Right ventricle myocardium inferior (tissue), 1 donor: Measurements from ENCODE around the gene GNAS. TPM values are rescaled to one million over a fixed set of nuclear protein-coding genes. Genes with fewer than 3 reads are reported as not detected.

Experiments used
- ATAC-seq: fragments of 200-7000 bp; cut with Tn5 transposase; one replicate; pipeline ENCODE4 v1.9.1; 2020; ENCODE audit warnings: mild to moderate bottlenecking, moderate library complexity
- DNase-seq: peaks from one replicate; pipeline ENCODE4 v3.0.0; 2021; ENCODE audit errors: missing footprints
- intact Hi-C: fragments of 100-400 bp; cut with DNase I; formaldehyde crosslinking; loops from one replicate; pipeline ENCODE4 v1.11.0; 2022
- total RNA-seq: library from RNA; stranded (reverse); fragmentation: NEBNext Ultra II Directional; extraction: Animal tissue kit (Norgen Biotek cat#: 25700); gene quantifications from one replicate; pipeline ENCODE4 v1.2.1, GENCODE V29; 2021
- donor health status: DM: no; HTN: yes; CAD: no; lungs with severe emphysema.

Gene GNAS
- total RNA-seq, 1 donor from 2014 or later, result 1,475 TPM

DNA sequence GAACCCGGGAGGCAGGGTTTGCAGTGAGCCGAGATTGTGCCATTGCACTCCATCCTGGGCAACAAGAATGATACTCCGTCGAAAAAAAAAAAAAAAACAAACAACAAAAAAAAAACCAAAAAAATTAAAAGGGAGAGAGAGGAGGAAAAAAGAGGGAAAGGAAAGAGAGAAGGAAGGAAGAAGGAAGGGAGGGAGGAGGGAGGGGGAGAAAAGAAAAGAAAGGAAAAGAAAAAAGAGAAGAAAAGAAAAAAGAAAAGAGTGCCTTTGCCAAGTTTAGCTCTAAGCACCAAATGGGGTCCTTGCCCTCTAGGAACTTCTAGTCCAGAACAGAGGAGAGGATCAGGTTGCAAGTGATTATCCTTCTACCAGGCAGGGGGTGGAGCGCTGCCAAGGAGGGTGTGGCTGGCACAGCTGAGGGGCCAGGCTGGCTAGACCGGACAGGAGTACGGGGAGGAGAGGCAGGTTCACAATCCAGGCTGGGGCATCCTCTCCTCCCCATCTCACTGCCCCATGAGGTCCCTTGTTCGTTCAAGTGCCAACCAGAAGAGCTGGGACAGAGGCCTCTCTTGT lies 19.1 kb downstream of the GNAS start:
- DNase-seq (no peak), ATAC-seq (no peak)
- intact Hi-C loops, result loop anchor here (2.0 to 10.0 kb wide), 3 partner anchors 203 to 625 kb away; no protein-coding TSS in a partner anchor

DNA sequence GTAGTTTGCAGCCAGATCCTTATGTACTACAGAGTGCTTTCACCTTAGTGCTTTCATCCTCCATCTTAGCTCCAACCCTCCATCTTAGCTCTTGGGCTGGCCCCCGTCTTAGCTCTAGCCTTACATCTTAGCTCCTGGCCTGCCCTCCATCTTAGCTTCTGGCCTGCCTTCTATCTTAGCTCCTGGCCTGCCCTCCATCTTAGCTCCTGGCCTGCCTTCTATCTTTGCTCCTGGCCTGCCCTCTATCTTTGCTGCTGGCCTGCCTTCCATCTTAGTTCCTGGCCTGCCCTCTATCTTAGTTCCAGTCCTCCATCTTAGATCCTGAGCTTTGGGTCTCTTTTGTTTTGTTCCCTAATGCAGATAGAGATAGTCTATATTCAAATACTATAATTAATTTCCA lies 22.0 kb downstream of the GNAS start:
- no peak for ATAC-seq
- intact Hi-C loops, result loop anchor here (5.0 to 10.0 kb wide), 2 partner anchors 200 to 583 kb away; no protein-coding TSS in a partner anchor
- no peak for DNase-seq

DNA sequence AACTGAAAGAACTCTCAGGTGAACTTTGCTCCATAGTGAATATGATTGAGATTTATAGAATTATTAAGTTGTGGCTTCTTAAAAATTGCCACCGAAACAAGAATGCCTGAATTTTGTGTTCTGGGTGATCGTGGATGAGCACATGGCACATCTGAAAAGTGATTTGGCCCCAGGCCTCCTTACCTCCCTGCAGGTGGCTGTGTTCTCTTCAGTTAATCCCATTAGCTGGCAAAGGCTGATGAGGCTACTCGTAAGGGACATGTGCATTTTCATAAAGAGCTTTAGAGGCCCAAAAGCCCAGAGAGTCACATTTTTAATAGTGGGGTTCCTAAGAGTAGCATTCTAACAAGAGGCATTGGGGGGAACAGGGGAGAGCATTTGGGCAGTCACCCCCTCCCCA lies 22.6 kb downstream of the GNAS start:
- intact Hi-C loops, result loop anchor here (10.0 kb wide), 1 partner anchor 200 kb away; no protein-coding TSS in a partner anchor
- ATAC-seq, result no peak
- DNase-seq, result no peak

DNA sequence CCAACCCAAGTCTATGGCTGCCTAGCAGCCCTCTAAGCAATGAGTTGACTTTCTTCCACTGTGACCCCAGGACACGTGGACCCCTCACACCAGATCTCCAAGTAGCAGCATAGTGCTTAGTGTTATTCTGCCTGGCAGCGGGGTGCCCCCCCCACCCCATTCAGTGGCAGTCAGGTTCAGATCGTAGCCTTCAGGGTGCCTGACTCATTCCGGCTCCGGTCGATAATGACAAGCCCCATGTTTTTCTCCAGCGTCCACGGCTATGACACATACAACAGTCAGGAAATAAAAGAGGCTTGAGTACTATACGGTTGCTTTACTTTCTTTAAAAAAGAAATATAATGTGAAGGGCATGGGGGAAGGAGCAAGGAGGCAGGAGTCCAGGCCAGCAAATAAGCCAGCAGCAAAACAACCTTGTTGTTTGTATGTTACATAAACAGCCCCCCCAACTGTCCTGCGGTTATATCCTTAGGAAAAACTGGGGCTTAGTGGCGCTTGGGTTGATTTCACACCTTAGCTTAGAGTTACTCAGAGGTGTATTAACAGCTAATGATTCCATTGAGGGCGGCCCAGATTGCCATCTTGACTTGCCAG lies 23.1 kb downstream of the GNAS start:
- intact Hi-C loops, result loop anchor here (10.0 kb wide), 1 partner anchor 199 kb away; no protein-coding TSS in a partner anchor
- DNase-seq (no peak), ATAC-seq (no peak)

DNA sequence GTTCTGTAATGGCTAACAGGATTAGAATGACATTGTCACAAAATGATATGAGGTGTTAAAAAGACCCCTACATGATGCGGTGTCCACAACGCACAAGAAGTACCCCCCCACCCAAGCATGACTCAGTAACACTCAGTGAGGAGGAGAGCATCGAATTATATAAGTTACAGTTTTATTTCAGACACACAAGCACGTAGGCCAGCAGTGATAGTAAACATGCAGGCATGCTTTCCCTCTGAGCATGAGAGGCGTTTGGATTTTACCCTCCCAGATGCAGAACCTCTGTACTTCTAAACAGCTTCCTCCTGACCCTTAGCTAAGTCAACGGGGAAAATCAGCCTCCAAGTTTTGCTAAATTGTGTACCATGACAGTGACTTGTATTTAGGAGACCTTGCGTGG lies 23.9 kb downstream of the GNAS start:
- no peak for DNase-seq
- intact Hi-C loops, result loop anchor here (10.0 kb wide), 1 partner anchor 198 kb away; no protein-coding TSS in a partner anchor
- no peak for ATAC-seq

DNA sequence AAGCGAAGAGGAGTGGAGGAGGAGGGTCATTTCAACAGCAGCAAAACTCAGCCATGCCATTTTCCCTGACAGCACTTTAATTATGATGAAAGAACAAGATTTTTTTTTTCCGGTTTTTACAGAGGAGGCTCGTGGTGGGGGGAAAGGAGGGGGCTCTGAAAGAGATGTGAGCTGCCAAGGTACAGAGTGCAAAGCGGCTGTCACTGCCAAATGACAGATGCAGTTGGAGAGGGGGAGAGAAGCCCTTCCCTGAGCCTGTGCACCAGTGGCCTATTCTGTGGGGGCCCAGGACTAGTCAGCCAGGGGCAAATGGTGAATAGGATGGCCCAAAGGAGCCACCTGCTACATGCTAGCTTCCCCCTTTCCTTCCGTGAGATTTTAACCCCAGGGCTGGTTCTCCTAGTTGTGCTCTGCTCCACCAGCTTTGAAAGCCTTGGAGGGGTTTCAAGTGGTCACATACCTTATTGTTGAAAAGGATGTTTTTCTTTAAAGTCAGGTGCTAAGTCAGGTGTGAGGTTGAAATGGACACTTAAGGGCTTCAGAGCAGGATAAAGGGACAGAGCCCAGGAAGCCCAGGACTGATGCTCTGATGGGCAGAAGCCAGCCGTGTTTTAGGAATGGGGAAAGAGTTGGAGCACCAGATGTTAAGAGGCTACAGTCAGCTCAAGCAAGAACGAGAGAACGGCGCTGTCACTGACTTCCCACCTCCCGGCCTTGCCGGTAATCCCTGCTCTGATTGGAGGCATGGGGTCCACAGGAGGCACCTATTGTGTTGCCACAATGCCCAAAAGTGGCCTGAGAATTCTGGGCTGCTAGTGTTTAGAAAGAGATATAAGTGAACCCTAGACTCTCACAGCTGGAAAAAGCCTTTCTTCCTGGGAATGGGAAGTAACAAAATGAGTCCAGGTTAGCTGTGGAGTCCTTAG lies 24.8 kb downstream of the GNAS start:
- no peak for ATAC-seq
- DNase-seq, result no peak
- intact Hi-C loops, result loop anchor here (10.0 kb wide), 1 partner anchor 197 kb away; no protein-coding TSS in a partner anchor

DNA sequence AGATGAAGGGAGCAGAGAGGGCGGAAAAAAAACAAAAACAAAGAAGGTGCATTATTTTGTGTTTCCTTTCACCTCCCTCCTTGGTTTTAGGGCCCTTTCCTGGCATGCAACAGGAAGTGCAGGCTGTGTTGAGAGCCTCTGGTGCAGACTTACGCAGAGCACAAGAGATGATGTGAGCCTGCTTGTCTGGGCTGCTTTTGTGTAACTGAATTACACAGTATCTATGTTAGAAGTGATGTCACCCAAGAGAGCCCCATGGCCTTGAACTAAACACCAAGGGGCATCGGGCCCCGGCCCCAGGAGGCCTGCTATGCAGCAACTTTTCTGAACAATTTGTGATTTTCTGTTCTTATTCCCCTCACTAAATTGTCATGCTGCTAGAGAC lies 25.5 kb downstream of the GNAS start:
- DNase-seq (no peak), ATAC-seq (no peak)
- intact Hi-C loops, result loop anchor here (10.0 kb wide), 1 partner anchor 197 kb away; no protein-coding TSS in a partner anchor

DNA sequence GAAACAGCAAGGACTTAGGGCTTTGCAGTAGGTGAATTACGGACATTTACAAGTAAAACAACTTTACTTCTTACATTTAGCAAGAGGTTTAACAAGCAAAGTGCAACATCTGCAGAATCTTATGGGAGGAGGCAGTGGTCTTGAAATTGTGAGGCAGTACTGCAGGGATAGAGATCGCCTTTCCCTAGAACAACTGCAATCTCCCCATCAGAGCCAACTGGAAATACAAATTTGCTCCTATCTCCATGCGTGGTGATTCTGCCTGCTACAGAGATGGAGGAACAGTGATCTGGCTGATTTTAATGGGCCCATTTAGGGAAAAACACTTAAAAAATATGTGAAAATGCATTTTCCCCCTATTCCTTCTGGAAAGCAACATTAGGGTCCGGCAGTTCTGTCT lies 25.9 kb downstream of the GNAS start:
- DNase-seq (no peak), ATAC-seq (no peak)
- intact Hi-C loops, result loop anchor here (10.0 kb wide), 1 partner anchor 196 kb away; no protein-coding TSS in a partner anchor

DNA sequence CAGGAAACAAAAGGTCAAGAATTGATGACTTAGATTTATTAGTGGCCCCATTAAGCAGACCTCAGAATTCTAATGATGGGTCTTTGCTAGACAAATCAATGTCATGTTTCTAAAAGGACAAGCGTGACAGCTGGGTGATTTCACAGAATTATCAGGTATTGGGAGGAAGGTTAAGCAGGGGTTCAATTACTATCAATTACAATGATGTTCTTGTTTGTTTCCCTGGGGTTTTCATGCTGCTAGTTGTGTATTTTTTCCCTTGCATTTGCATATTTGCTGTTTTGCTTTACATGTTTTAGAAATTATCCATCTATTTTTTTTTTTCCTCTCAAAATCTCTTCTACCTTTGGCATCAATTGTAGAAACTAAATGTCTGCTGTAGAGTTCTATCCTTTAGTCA lies 27.9 kb downstream of the GNAS start:
- DNase-seq (no peak), ATAC-seq (no peak)
- intact Hi-C loops, result no loop called here

DNA sequence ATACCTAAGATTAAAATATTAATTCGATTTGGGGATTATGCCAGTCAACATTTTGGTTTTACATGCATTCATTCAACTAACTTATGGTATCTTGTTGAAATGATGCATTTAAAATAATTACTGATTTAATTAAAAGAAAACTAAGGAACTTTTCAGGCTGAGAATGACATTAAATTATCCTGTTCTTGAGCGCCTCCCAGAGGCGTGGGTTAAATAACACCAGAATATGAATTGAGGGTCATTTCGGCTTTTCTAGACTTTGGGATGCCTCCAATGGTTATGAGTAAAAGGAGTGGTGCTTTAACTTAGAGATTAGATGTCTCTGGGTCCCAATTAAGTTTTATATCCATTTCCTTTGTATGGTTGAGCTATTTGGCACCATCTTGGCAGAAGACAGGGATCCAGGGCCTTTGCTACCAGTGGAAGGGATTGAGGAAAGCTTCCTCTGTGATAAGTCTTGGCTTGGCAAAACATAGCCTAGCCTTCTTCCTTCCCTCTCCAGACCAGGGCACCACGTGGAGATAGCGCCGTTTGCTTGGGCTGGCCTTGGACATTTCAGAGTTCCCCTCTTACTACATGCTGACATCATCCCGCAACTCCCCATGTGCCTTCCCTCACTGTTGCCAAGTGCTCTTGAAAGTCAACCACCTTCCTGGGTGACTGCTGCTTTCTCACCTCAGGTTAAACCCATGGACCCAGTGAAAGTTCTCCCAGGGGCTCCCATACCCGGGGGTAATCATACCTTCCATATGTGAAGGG lies 28.7 kb downstream of the GNAS start:
- ATAC-seq (no peak), DNase-seq (no peak)
- intact Hi-C loops, result no loop called here

DNA sequence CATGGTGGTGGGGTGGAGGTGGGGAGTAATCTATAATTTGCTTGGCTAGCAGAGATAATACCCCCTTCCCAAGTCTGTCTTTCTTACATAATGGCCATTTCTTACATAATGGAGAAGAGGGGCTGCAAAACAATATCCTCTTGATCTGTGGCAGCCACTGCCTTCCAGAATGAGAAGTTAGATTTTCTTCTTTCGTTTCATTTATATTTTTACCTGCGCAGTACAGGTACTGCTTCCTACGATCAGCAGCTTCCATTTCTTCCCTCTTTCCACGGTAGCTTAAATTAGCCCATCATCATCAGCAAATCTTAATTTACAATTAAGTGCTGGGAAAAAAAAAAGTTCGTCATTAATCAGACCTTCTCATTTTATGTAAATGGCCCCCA lies 30.2 kb downstream of the GNAS start:
- intact Hi-C loops, result no loop called here
- ATAC-seq, result no peak

DNA sequence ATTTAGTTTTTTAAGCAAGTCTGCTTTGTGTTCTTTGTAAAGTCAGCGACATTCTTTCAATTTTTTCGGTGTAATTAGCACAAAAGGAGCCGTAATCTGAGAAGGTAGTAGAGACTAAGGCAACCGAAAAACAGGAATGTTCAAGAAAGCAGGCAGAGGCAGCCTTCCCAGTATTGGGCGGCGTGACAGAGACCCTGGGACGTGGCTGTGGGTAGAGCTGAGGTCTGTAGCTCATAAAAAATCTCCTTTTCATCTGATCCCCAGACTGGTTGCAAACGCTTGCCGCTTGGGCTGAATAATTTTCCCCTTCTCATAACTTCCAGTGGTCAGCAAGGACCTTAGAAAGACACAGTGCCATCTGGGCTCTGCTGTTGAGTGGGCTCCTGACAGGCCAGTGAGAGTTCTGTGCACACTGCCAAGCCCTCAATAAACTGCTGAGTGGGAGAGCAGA lies 30.8 kb downstream of the GNAS start:
- intact Hi-C loops, result no loop called here
- DNase-seq (peak; percentile 26), ATAC-seq (no peak)

More for the DNA sequence above, 30.2 kb downstream of the GNAS start:
- no peak for DNase-seq

DNA sequence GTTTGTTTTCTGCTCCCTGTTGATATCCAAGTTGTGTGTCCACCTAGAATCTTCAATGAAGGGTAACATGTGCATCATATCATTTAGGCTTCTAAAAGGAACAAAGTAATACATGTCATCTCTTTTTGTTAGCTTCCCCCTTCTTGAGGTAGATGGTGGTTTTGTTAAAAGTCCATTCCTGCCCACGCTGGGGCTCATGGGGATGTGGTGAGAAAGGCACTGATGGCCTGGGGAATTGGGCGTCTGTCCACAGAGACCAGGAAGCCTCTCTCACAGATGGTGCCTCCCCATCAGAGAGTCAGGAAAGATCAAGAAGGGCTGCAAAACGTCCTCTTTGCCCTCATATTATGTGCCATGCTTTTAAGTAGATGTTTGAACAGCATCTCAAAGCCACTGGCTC lies 32.5 kb downstream of the GNAS start:
- intact Hi-C loops, result no loop called here
- DNase-seq, result no peak
- no peak for ATAC-seq

DNA sequence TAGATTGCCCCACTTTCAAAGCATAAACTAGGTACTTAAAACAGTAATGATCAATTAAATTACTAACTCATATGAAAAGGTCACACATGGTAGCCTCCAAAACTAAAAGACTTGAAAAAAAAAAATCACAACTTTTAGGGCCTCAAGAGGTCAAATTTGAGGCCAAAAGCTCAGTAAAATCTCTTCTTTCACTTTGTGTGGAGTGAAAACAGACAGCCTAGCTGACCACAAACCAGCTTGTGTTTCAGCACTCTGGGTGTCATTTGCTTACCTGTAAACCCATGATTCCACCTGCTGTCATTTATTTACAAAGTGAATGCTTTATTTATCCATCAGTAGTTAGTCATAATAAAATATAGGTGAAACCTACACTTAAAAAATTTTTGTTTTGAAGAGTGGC lies 34.0 kb downstream of the GNAS start:
- DNase-seq (no peak), ATAC-seq (no peak)
- intact Hi-C loops, result no loop called here

DNA sequence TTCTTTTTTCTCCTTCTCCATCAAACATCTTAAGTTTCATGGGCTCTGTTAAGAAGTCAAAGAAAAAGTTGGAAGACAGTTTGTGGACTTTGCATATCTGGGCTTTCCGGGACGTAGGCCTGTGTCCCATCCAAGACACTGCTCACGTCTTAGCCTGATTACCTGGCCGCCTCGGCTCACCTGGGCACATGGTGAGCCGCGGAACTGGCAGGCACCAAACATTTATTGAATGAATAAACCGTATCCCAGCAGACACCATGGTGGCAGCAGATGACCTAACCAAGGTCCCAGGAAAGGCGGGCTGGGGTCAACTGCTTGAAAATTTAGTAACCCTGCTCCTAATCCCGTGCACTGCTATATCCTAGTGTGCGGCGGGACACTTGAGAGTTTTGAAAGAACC lies 35.6 kb downstream of the GNAS start:
- intact Hi-C loops, result no loop called here
- DNase-seq, result no peak
- ATAC-seq, result no peak

DNA sequence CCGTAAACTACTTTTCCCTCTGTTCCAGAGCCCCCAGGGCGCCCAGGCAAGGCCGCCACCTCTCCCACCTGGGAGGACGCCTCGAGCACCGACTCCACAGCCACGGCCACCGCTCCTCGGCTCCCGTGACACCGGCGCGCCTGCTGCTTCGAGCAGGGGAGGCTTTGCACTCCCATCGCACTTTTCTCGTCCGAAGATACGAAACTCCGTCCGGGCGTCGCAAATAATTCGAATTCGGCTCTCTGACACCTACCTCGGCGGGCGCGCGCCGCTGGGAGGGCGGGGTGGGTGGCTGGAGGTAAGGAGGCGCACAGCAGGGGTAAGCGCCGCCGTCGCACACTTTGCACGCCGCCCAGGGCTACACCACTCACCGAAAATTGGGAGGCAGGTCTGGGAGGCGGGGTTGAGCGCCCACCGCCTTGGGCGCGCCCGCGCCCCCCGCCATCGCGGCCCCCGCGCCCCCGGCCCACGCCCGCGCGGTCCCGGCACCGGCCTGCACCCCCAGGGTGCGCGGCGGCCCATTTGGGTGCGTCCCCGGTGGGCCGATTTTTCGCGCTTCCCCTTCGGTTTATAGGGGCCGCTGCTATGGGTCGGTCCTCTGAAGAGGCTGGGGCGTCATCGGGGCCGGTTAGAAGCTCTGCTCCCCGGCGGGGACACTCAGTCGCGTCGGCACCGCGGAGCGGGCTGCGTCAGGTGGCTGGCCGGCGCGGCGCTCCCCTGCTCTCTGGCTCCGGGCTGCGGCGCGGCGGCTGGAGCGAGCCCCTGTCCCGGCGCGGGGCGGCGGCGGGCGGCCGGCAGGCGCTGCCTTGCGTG lies 36.2 kb downstream of the GNAS start:
- intact Hi-C loops, result no loop called here
- DNase-seq (peak; percentile 90), ATAC-seq (peak; percentile 60)

DNA sequence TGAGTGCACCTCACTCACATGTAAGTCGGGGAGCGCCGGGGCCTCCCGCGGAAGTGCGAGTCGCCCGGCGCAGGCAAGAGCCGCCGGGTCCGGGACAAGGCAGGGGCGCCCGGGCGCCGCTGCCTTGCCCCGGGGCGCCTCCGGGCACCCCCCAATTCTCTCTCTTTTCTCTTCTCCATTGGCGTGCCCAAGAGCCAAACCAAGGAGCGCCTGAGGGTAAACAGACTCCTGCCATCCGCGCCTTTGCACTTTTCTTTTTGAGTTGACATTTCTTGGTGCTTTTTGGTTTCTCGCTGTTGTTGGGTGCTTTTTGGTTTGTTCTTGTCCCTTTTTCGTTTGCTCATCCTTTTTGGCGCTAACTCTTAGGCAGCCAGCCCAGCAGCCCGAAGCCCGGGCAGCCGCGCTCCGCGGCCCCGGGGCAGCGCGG lies 36.8 kb downstream of the GNAS start:
- no peak for ATAC-seq
- no peak for DNase-seq
- intact Hi-C loops, result no loop called here
